Neural cell (in vitro differentiated cells): ENCODE data around the gene APC. TPM values are rescaled to one million over a fixed set of nuclear protein-coding genes. Genes with fewer than 3 reads are reported as not detected.

Source experiments
- H2AFZ ChIP-seq: fragments of 200-600, 300-800 bp; sonication (generic), shearing (Covaris generic); 2 replicates; pipeline ENCODE4 v1.6.0; 2014; ENCODE audit warnings: low read depth, mild to moderate bottlenecking, antibody characterized with exemption, low read length, moderate library complexity
- H3F3A ChIP-seq: fragments of 200-600 bp; shearing (Covaris generic); 2 replicates; pipeline ENCODE4 v1.6.1; 2016; ENCODE audit warnings: mild to moderate bottlenecking, moderate library complexity, mixed read lengths, antibody characterized with exemption, low read length; ENCODE audit not compliant: insufficient read depth, poor library complexity, severe bottlenecking
- H3K27ac ChIP-seq: fragments of 200-600, 300-800 bp; sonication (generic), shearing (Covaris generic); 2 replicates; pipeline ENCODE4 v1.5.1; 2014; ENCODE audit warnings: mild to moderate bottlenecking, low read length, moderate library complexity
- H3K27me3 ChIP-seq: fragments of 300-800, 200-600 bp; sonication (generic), shearing (Covaris generic); 2 replicates; pipeline ENCODE4 v1.6.0; 2014; ENCODE audit warnings: mild to moderate bottlenecking, low read depth, low read length, moderate library complexity; ENCODE audit not compliant: insufficient read depth
- H3K36me3 ChIP-seq: fragments of 300-800, 200-600 bp; sonication (generic), shearing (Covaris generic); 2 replicates; pipeline ENCODE4 v1.5.1; 2014; ENCODE audit warnings: mild to moderate bottlenecking, antibody characterized with exemption, low read length, moderate library complexity; ENCODE audit not compliant: insufficient read depth
- H3K4me2 ChIP-seq: fragments of 300-800, 200-600 bp; sonication (generic), shearing (Covaris generic); 2 replicates; pipeline ENCODE4 v1.6.0; 2014; ENCODE audit warnings: mild to moderate bottlenecking, low read length
- H3K4me3 ChIP-seq: fragments of 300-800, 200-600 bp; sonication (generic), shearing (Covaris generic); 2 replicates; pipeline ENCODE4 v1.5.1; 2014; ENCODE audit warnings: mild to moderate bottlenecking, low read length, moderate library complexity
- H3K79me2 ChIP-seq: fragments of 200-600 bp; shearing (Covaris generic); replicated peaks from 2 replicates; pipeline ENCODE4 v1.6.0; 2014; ENCODE audit warnings: mild to moderate bottlenecking, low read length, moderate library complexity; ENCODE audit not compliant: insufficient read depth
- H3K9ac ChIP-seq: fragments of 300-800, 200-600 bp; sonication (generic), shearing (Covaris generic); 2 replicates; pipeline ENCODE4 v1.6.1; 2016; ENCODE audit warnings: mild to moderate bottlenecking, low read length, mixed read lengths
- H3K9me2 ChIP-seq: fragments of 200-600 bp; shearing (Covaris generic); 2 replicates; pipeline ENCODE4 v1.6.1; 2016; ENCODE audit warnings: mild to moderate bottlenecking, low read length, mixed read lengths; ENCODE audit not compliant: insufficient read depth
- H3K9me3 ChIP-seq: fragments of 200-600, 300-800 bp; sonication (generic), shearing (Covaris generic); 2 replicates; pipeline ENCODE4 v1.6.1; 2016; ENCODE audit warnings: mild to moderate bottlenecking, mixed run types, low read length, moderate library complexity, mixed read lengths
- H4K20me1 ChIP-seq: fragments of 200-600 bp; shearing (Covaris generic); 2 replicates; pipeline ENCODE4 v1.6.1; 2016; ENCODE audit warnings: mild to moderate bottlenecking, mixed run types; ENCODE audit not compliant: insufficient read depth
- EP300 ChIP-seq: fragments of 450-650 bp; conservative IDR thresholded peaks from 2 replicates; pipeline ENCODE4 v1.6.1; 2014; ENCODE audit warnings: antibody characterized with exemption, mild to moderate bottlenecking, moderate library complexity; ENCODE audit not compliant: poor library complexity, severe bottlenecking
- EZH2 ChIP-seq: fragments of 200-600, 300-800 bp; shearing (Covaris generic), sonication (generic); IDR thresholded peaks from 2 replicates; pipeline ENCODE4 v1.6.1; 2014; ENCODE audit warnings: antibody characterized with exemption, low read length, borderline replicate concordance, mild to moderate bottlenecking; ENCODE audit not compliant: insufficient read depth, poor library complexity, severe bottlenecking
- MXI1 ChIP-seq: fragments of 450-650 bp; conservative IDR thresholded peaks from 2 replicates; pipeline ENCODE4 v1.6.1; 2014; ENCODE audit warnings: antibody characterized with exemption, mild to moderate bottlenecking; ENCODE audit not compliant: poor library complexity, severe bottlenecking
- POLR2AphosphoS5 ChIP-seq: IDR thresholded peaks from 2 replicates; pipeline ENCODE4 v1.6.1; 2012
- RAD21 ChIP-seq: fragments of 450-650 bp; conservative IDR thresholded peaks from 2 replicates; pipeline ENCODE4 v1.6.1; 2014; ENCODE audit warnings: antibody characterized with exemption, mild to moderate bottlenecking, moderate library complexity
- SMC3 ChIP-seq: fragments of 450-650 bp; conservative IDR thresholded peaks from 2 replicates; pipeline ENCODE4 v1.6.1; 2014; ENCODE audit warnings: antibody characterized with exemption, mild to moderate bottlenecking, moderate library complexity; ENCODE audit not compliant: poor library complexity
- TAF1 ChIP-seq: IDR thresholded peaks from 2 replicates; pipeline ENCODE4 v1.6.1; 2012; ENCODE audit warnings: low read depth
- polyA plus RNA-seq: library from polyadenylated mRNA; depleted of rRNA; stranded (reverse); fragments of >200 nt; gene quantifications from 2 replicates; pipeline ENCODE4 v1.2.3, GENCODE V29; 2014
- TF ChIP-seq, protein P1 (sequence below): IDR thresholded peaks from 2 replicates; pipeline ENCODE4 v1.6.1; 2012; ENCODE audit warnings: borderline replicate concordance
- TF ChIP-seq, protein P2 (sequence below): fragments of 450-650 bp; IDR thresholded peaks from 2 replicates; pipeline ENCODE4 v1.5.1; 2014; ENCODE audit warnings: antibody characterized with exemption, mild to moderate bottlenecking, moderate library complexity; ENCODE audit not compliant: poor library complexity, severe bottlenecking

Gene APC
- polyA plus RNA-seq, 1 donor from 2014 or later, result 40.6 TPM

DNA sequence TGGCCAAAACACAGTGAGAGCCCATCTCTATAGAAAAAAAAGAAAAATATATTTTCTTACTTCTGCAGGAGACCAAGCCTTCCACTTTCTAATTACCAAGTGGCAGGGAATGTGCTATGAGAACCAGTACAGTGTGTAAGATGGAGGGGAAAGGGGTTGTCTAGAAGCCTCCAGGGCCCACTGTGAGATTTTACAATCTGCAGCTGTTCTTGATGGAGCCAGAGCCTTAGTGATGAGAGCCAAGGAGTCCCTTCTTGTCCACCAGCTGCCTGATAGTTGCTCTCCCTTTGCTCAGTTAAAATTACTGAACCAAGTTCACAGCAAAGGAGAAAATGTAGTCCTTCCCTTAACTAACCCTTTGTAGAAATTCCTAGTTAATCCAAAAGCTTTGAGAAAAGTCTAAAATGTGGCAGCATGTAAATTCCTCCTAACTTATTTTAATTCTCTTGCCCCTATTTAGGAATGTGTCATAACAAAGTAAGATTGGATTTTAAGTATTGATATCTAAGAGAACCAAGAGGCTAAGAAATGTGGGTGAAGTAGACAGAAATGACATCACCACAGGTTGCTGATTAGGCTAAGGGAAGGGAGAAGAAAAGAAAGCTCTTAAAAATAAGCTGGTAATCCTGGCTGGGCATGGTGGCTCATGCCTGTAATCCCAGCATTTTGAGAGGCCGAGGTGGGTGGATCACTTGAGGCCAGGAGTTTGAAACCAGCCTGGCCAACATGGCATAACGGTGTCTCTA is 142.7 kb downstream of the APC start:
- TF ChIP-seq POLR2AphosphoS5 (no peak), EZH2 (no peak), EP300 (no peak), TAF1 (no peak), MXI1 (no peak)
- TF ChIP-seq, protein P1, sequence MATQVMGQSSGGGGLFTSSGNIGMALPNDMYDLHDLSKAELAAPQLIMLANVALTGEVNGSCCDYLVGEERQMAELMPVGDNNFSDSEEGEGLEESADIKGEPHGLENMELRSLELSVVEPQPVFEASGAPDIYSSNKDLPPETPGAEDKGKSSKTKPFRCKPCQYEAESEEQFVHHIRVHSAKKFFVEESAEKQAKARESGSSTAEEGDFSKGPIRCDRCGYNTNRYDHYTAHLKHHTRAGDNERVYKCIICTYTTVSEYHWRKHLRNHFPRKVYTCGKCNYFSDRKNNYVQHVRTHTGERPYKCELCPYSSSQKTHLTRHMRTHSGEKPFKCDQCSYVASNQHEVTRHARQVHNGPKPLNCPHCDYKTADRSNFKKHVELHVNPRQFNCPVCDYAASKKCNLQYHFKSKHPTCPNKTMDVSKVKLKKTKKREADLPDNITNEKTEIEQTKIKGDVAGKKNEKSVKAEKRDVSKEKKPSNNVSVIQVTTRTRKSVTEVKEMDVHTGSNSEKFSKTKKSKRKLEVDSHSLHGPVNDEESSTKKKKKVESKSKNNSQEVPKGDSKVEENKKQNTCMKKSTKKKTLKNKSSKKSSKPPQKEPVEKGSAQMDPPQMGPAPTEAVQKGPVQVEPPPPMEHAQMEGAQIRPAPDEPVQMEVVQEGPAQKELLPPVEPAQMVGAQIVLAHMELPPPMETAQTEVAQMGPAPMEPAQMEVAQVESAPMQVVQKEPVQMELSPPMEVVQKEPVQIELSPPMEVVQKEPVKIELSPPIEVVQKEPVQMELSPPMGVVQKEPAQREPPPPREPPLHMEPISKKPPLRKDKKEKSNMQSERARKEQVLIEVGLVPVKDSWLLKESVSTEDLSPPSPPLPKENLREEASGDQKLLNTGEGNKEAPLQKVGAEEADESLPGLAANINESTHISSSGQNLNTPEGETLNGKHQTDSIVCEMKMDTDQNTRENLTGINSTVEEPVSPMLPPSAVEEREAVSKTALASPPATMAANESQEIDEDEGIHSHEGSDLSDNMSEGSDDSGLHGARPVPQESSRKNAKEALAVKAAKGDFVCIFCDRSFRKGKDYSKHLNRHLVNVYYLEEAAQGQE, result no peak
- no peaks in the 10 kb centered on the region for H3K27me3 ChIP-seq
- H2AFZ ChIP-seq, result no peak overlapping the region
- H3K9ac ChIP-seq, result no peak overlapping the region
- no peaks in the 10 kb centered on the region for H3F3A ChIP-seq
- no peaks in the 10 kb centered on the region for H3K9me3 ChIP-seq
- H4K20me1 ChIP-seq, result no peaks in the 10 kb centered on the region
- H3K27ac ChIP-seq, result no peak overlapping the region
- H3K4me3 ChIP-seq, result no peak overlapping the region
- H3K4me2 ChIP-seq, result no peak overlapping the region
- H3K36me3 ChIP-seq, result no peaks in the 10 kb centered on the region
- H3K9me2 ChIP-seq, result no peaks in the 10 kb centered on the region
- no peaks in the 10 kb centered on the region for H3K79me2 ChIP-seq

DNA sequence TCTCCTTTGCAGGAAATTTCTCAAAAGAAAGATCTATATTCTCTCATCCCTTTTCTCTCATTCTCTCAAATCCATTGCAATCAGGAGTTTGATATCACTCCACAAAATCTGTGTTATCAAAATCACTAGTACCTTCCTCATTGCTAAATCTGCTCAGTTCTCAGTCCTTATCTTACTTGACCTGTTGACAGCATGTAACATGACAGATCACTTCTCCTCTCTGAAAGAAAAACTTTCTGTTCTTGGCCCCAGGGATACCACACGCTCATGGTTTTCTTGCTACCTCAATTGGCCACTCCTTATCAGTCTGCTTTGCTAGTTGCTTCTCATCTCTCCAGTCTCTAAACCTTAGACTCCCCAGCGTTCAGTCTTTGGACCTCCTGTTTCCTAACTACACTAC is 145.5 kb downstream of the APC start:
- Histone ChIP-seq H3K27ac (no peak overlapping the region), H3K9ac (no peak overlapping the region), H4K20me1 (no peaks in the 10 kb centered on the region), H3K4me3 (no peak overlapping the region), H3K27me3 (no peaks in the 10 kb centered on the region), H2AFZ (no peak overlapping the region), H3K9me2 (no peaks in the 10 kb centered on the region), H3K4me2 (no peak overlapping the region), H3K36me3 (no peaks in the 10 kb centered on the region), H3K79me2 (no peaks in the 10 kb centered on the region), H3K9me3 (no peaks in the 10 kb centered on the region), H3F3A (no peaks in the 10 kb centered on the region)
- TF ChIP-seq SMC3 (no peak), TAF1 (no peak), MXI1 (no peak), POLR2AphosphoS5 (no peak), EZH2 (no peak), EP300 (no peak), RAD21 (no peak)
- TF ChIP-seq, protein P1, result no peak
- TF ChIP-seq, protein P2, sequence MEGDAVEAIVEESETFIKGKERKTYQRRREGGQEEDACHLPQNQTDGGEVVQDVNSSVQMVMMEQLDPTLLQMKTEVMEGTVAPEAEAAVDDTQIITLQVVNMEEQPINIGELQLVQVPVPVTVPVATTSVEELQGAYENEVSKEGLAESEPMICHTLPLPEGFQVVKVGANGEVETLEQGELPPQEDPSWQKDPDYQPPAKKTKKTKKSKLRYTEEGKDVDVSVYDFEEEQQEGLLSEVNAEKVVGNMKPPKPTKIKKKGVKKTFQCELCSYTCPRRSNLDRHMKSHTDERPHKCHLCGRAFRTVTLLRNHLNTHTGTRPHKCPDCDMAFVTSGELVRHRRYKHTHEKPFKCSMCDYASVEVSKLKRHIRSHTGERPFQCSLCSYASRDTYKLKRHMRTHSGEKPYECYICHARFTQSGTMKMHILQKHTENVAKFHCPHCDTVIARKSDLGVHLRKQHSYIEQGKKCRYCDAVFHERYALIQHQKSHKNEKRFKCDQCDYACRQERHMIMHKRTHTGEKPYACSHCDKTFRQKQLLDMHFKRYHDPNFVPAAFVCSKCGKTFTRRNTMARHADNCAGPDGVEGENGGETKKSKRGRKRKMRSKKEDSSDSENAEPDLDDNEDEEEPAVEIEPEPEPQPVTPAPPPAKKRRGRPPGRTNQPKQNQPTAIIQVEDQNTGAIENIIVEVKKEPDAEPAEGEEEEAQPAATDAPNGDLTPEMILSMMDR, result no peak
